A549 (cell line): Measurements from ENCODE around the gene GANAB.

Experiments used
- BCL3 ChIP-seq: fragments of >200 bp; sonication (Bioruptor Twin); formaldehyde crosslinking; IDR thresholded peaks from 3 replicates; pipeline ENCODE4 v1.6.1; 2016
- BHLHE40 ChIP-seq: IDR thresholded peaks from 2 replicates; pipeline ENCODE4 v1.6.1; 2012; ENCODE audit warnings: low read depth, low read length, inconsistent platforms

DNA sequence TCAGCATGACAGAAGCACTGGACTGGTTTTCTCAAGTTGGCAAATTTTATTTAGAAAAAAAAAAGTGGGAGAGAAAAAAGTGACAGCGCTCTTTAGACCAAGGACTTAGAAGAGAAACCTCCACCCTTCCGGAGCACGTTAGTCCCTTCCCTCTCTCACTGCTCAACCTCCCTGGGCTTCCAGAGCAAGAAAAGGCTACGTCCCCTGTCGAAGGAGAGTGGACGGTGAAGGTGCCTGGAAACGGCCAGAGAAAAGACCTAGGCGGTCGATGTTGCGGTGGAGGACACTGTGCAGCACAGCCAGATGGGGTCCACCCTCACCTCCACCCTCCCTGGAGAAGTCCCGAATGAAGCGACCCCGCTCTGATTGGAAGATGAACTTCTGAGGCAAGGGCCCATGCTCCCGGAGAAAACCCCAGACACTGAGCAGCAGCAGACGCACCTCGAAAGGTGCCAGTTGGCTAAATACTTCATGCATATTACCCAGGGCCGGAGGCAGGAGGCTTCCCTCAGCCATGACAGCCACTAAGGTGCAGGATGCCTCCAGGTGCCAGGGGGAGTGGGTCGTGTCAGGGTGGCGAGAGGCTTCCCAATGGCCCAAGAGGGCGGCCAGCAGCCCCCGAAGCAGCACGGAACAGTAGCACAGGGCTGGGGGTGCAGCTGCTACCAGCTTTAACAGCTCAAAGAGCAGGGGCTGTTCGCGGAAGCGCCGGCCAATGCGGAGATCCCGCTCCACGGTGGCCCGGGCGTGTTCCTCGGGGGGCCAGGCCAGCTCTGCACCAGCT lies 604 bp upstream of the GANAB start:
- TF ChIP-seq BCL3 (no peak), BHLHE40 (no peak)
